K562 (cell line): ENCODE data around the gene QARS1. TPM values are rescaled to one million over a fixed set of nuclear protein-coding genes. Genes with fewer than 3 reads are reported as not detected.

Experiments used
- BACH1 ChIP-seq: fragments of 200-800 bp; sonication (Bioruptor generic); IDR thresholded peaks from 2 replicates; pipeline ENCODE4 v1.6.1; 2016; ENCODE audit warnings: missing genetic modification characterization, missing compliant biosample characterization
- CBX8 ChIP-seq: fragments of 200-600 bp; sonication (generic); IDR thresholded peaks from 2 replicates; pipeline ENCODE4 v1.6.1; 2012; ENCODE audit warnings: borderline replicate concordance, mixed run types, low read depth, mild to moderate bottlenecking, moderate library complexity, mixed read lengths, low read length, control low read depth, inconsistent platforms; ENCODE audit not compliant: poor library complexity, severe bottlenecking; ENCODE audit errors: extremely low read depth
- GATA2 ChIP-seq: sonication (generic); formaldehyde crosslinking; IDR thresholded peaks from 2 replicates; pipeline ENCODE4 v1.4.0; 2020; ENCODE audit warnings: mild to moderate bottlenecking, missing genetic modification reagents
- JUN ChIP-seq, 2 experiments: sonication (generic) in 1 of 2; formaldehyde crosslinking in 1 of 2; IDR thresholded peaks; 2 replicates each; pipeline versions ENCODE4 v1.6.1 to v1.8.0; 2012 to 2022; ENCODE audit warnings: borderline replicate concordance in 2 of 2, mild to moderate bottlenecking in 2 of 2, improper control_type of control experiment in 1 of 2, low read depth in 1 of 2, low read length in 1 of 2, missing genetic modification reagents in 1 of 2
- NCOA4 ChIP-seq: fragments of 450-650 bp; IDR thresholded peaks from 2 replicates; pipeline ENCODE4 v1.6.1; 2018; ENCODE audit warnings: mild to moderate bottlenecking; ENCODE audit not compliant: partially characterized antibody
- PTTG1 ChIP-seq: fragments of 450-650 bp; IDR thresholded peaks from 2 replicates; pipeline ENCODE4 v1.6.1; 2016; ENCODE audit warnings: low read depth, mild to moderate bottlenecking, missing genetic modification characterization, missing compliant biosample characterization
- SAFB ChIP-seq: fragments of 200-400 bp; formaldehyde crosslinking; IDR thresholded peaks from 2 replicates; pipeline ENCODE4 v1.6.1; 2017; ENCODE audit warnings: low read depth, low read length, borderline replicate concordance
- SIRT6 ChIP-seq: IDR thresholded peaks from one replicate; pipeline ENCODE4 v1.6.1; 2012; ENCODE audit warnings: low read depth, mild to moderate bottlenecking, control low read depth, inconsistent platforms, low read length, moderate library complexity
- SRF ChIP-seq, 2 experiments: fragments of 250-450, 450-650 bp in 1 of 2; sonication (Bioruptor Pico) in 1 of 2; sonication (generic) in 1 of 2; formaldehyde crosslinking; IDR thresholded peaks; 2 replicates each; pipeline versions ENCODE4 v1.5.0 to v1.5.1; 2020 to 2022; ENCODE audit warnings: mild to moderate bottlenecking in 1 of 2, missing genetic modification reagents in 1 of 2
- TEAD2 ChIP-seq: fragments of 450-650 bp; IDR thresholded peaks from 2 replicates; pipeline ENCODE4 v1.6.1; 2016; ENCODE audit warnings: missing genetic modification characterization, control low read depth, missing compliant biosample characterization
- XRCC5 ChIP-seq: fragments of 200-400 bp; formaldehyde crosslinking; IDR thresholded peaks from 2 replicates; pipeline ENCODE4 v1.6.1; 2017; ENCODE audit warnings: low read depth, mild to moderate bottlenecking, low read length
- YBX1 ChIP-seq: fragments of 450-650 bp; IDR thresholded peaks from 2 replicates; pipeline ENCODE4 v1.7.1; 2016; ENCODE audit warnings: mild to moderate bottlenecking
- ZNF445 ChIP-seq: fragments of 250-450 bp; sonication (Bioruptor Pico); IDR thresholded peaks from 2 replicates; pipeline ENCODE4 v1.4.0; 2020; ENCODE audit warnings: low read depth, mild to moderate bottlenecking, moderate library complexity
- ZNF75A ChIP-seq: fragments of 450-650 bp; formaldehyde crosslinking; IDR thresholded peaks from 2 replicates; pipeline ENCODE4 v1.4.0; 2020; ENCODE audit warnings: mild to moderate bottlenecking
- polyA plus RNA-seq, 8 experiments: library from polyadenylated mRNA; depleted of rRNA in 4 of 8; stranded (reverse) in 5 of 8; unstranded in 3 of 8; fragments of >200 nt; fragmentation: Nextera tagmentation in 2 of 8; fragmentation: Illumina TruSeq in 1 of 8; extraction: Ambion mirVana in 2 of 8; extraction: Trizol in 1 of 8; gene quantifications; 2 replicates each; pipeline versions ENCODE4 v1.2.1 to v1.2.3, GENCODE V29; 2011 to 2014; ENCODE audit warnings: inconsistent platforms in 1 of 8, missing spikeins in 1 of 8
- total RNA-seq, 7 experiments: library from RNA; depleted of rRNA in 6 of 7; stranded (reverse); fragments of >200 nt in 6 of 7; fragmentation: Illumina TruSeq in 2 of 7; extraction: Trizol in 2 of 7; gene quantifications; 2 replicates each; pipeline versions ENCODE4 v1.2.1 to v1.2.3, GENCODE V29; 2011 to 2021; ENCODE audit warnings: low replicate concordance in 1 of 7
- TF ChIP-seq, protein P1 (sequence below), 2 experiments: fragments of 150-350 bp in 1 of 2; IDR thresholded peaks; 2 replicates each; pipeline ENCODE4 v1.6.1; 2012 to 2016; ENCODE audit warnings: low read depth in 2 of 2, low read length in 2 of 2, mild to moderate bottlenecking in 1 of 2, moderate library complexity in 1 of 2
- TF ChIP-seq, protein P2 (sequence below): fragments of 450-650 bp; formaldehyde crosslinking; IDR thresholded peaks from 2 replicates; pipeline ENCODE4 v1.4.0; 2020; ENCODE audit warnings: mild to moderate bottlenecking, moderate library complexity
- TF ChIP-seq, protein P3 (sequence below): fragments of 450-650 bp; IDR thresholded peaks from 2 replicates; pipeline ENCODE4 v1.6.1; 2017; ENCODE audit warnings: mild to moderate bottlenecking, moderate library complexity
- TF ChIP-seq, protein P4 (sequence below): fragments of 450-650 bp; formaldehyde crosslinking; IDR thresholded peaks from 2 replicates; pipeline ENCODE4 v1.4.0; 2022; ENCODE audit warnings: missing genetic modification characterization

Gene QARS1
- total and polyA plus RNA-seq, 9 of the 15 experiments (the other 6 are each of a cell fraction or from before 2014, with no cell fraction given), result 148 to 310 (median 273) TPM

DNA sequence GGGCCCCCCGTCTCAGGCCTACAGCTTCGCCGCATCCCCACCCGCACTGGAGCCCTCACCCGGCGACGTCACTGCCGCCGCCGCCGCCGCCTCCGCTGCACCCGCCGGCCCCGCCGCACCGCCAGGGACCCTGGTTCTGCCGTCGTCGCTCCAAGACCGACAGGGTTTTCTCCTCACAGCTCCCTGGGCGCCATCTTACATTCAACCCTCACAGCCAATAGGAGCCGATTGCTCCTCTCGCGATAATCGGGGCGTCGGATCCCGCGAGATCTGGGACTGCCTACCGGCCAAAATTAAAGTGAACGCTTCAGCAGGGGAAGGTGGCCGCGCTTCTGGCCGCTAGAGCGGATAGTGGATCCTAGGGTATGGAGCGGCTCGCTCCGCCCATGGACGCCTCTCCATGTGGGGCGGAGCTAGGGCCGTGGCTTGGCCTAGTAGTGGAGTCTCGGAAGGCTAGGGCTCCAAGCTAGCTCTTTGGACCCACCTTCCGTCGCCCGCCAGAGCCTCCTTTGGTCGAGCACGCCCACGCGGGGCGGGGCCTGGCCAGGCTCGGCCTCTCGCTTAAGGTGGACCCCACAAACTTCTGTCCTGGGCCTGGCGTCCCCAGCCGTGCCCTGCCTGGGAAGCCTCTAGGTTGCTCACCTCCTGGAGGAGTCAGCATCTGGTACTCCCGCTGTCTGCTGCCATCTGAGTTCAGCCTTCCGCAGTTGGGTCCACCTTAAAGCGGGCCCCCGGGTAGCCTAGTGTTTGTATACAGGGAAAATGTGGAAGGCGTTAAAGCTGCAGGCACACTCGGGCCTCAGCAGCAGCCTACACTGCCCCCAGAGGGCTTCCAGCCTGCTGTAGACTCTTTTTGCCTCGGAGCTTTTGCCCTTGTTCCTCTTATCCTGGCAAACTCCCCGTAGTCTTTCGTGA lies 10.4 kb downstream of the QARS1 start, which contains the start of gene QRICH1 (continued):
- TF ChIP-seq, protein P1, sequence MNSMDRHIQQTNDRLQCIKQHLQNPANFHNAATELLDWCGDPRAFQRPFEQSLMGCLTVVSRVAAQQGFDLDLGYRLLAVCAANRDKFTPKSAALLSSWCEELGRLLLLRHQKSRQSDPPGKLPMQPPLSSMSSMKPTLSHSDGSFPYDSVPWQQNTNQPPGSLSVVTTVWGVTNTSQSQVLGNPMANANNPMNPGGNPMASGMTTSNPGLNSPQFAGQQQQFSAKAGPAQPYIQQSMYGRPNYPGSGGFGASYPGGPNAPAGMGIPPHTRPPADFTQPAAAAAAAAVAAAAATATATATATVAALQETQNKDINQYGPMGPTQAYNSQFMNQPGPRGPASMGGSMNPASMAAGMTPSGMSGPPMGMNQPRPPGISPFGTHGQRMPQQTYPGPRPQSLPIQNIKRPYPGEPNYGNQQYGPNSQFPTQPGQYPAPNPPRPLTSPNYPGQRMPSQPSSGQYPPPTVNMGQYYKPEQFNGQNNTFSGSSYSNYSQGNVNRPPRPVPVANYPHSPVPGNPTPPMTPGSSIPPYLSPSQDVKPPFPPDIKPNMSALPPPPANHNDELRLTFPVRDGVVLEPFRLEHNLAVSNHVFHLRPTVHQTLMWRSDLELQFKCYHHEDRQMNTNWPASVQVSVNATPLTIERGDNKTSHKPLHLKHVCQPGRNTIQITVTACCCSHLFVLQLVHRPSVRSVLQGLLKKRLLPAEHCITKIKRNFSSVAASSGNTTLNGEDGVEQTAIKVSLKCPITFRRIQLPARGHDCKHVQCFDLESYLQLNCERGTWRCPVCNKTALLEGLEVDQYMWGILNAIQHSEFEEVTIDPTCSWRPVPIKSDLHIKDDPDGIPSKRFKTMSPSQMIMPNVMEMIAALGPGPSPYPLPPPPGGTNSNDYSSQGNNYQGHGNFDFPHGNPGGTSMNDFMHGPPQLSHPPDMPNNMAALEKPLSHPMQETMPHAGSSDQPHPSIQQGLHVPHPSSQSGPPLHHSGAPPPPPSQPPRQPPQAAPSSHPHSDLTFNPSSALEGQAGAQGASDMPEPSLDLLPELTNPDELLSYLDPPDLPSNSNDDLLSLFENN (IDR thresholded peaks at IDR 0.05; ENCODE audit: low read depth in 2 of 2, low read length in 2 of 2), result no peak
- TF ChIP-seq BACH1 (no peak), JUN (IDR thresholded peaks at IDR 0.05; ENCODE audit: borderline replicate concordance, low read depth, low read length) (0 out of 2 replicates have a peak, but pooled peaks have one; percentile 20), JUN (CRISPR knock-in tag; IDR thresholded peaks at IDR 0.05; ENCODE audit: borderline replicate concordance) (no peak), ZNF445 (CRISPR knock-in tag) (no peak), SIRT6 (no peak), ZNF75A (CRISPR knock-in tag) (no peak), XRCC5 (no peak), YBX1 (no peak), NCOA4 (no peak), TEAD2 (tag) (no peak), GATA2 (CRISPR knock-in tag) (no peak), PTTG1 (tag) (no peak), CBX8 (no peak), SAFB (no peak), SRF (CRISPR knock-in tag; IDR thresholded peaks at IDR 0.05) (peak in 1 of 2 experiments; percentile 71; a peak in 2 of 4 replicates)
- TF ChIP-seq, protein P2, sequence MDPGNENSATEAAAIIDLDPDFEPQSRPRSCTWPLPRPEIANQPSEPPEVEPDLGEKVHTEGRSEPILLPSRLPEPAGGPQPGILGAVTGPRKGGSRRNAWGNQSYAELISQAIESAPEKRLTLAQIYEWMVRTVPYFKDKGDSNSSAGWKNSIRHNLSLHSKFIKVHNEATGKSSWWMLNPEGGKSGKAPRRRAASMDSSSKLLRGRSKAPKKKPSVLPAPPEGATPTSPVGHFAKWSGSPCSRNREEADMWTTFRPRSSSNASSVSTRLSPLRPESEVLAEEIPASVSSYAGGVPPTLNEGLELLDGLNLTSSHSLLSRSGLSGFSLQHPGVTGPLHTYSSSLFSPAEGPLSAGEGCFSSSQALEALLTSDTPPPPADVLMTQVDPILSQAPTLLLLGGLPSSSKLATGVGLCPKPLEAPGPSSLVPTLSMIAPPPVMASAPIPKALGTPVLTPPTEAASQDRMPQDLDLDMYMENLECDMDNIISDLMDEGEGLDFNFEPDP (CRISPR knock-in tag), result no peak
- TF ChIP-seq, protein P3, sequence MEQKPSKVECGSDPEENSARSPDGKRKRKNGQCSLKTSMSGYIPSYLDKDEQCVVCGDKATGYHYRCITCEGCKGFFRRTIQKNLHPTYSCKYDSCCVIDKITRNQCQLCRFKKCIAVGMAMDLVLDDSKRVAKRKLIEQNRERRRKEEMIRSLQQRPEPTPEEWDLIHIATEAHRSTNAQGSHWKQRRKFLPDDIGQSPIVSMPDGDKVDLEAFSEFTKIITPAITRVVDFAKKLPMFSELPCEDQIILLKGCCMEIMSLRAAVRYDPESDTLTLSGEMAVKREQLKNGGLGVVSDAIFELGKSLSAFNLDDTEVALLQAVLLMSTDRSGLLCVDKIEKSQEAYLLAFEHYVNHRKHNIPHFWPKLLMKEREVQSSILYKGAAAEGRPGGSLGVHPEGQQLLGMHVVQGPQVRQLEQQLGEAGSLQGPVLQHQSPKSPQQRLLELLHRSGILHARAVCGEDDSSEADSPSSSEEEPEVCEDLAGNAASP, result no peak
- TF ChIP-seq, protein P4, sequence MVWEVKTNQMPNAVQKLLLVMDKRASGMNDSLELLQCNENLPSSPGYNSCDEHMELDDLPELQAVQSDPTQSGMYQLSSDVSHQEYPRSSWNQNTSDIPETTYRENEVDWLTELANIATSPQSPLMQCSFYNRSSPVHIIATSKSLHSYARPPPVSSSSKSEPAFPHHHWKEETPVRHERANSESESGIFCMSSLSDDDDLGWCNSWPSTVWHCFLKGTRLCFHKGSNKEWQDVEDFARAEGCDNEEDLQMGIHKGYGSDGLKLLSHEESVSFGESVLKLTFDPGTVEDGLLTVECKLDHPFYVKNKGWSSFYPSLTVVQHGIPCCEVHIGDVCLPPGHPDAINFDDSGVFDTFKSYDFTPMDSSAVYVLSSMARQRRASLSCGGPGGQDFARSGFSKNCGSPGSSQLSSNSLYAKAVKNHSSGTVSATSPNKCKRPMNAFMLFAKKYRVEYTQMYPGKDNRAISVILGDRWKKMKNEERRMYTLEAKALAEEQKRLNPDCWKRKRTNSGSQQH (CRISPR knock-in tag), result no peak
